HL-60/S4 treated with phorbol 12-myristate 13-acetate at 8.2 ng/mL for 4 days and 3 days (cell line): ENCODE measurements around the gene OAS3.
"Not testable (repeated sequence)": the region's sequence is repeated elsewhere in the genome, so short reads cannot be mapped to it uniquely, and the experiment has no call there.

ENCODE experiments used
- in situ Hi-C: fragments of 300-500 bp; cut with MboI; formaldehyde crosslinking; loops from 2 replicates; pipeline ENCODE4 v1.15.0; 2022; ENCODE audit warnings: low sequenced_read_pairs

The OAS3 gene

GRCh38 chr12:112979041-112979680, 40.9 kb downstream of the OAS3 start:
- in situ Hi-C loops: no loop called here

- in situ Hi-C loops: no loop called here
These were observed 42.4 kb downstream of the OAS3 start for GRCh38 chr12:112980491-112981158.

GRCh38 chr12:112985642-112986290, 47.5 kb downstream of the OAS3 start:
- in situ Hi-C loops: no loop called here

GRCh38 chr12:112986291-112986800, 48.1 kb downstream of the OAS3 start:
- in situ Hi-C loops: no loop called here

- in situ Hi-C loops: no loop called here
These were observed 49.3 kb downstream of the OAS3 start for GRCh38 chr12:112987561-112987960.

GRCh38 chr12:112988224-112988623, 50.0 kb downstream of the OAS3 start:
- in situ Hi-C loops: no loop called here

- in situ Hi-C loops: not testable (repeated sequence)
These were observed 50.6 kb downstream of the OAS3 start for GRCh38 chr12:112988823-112989385.

- in situ Hi-C loops: no loop called here
These were observed 51.5 kb downstream of the OAS3 start for GRCh38 chr12:112989806-112990205.

GRCh38 chr12:112992541-112993398, 54.5 kb downstream of the OAS3 start:
- in situ Hi-C loops: no loop called here

- in situ Hi-C loops: no loop called here
These were observed 56.7 kb downstream of the OAS3 start for GRCh38 chr12:112995008-112995407.

- in situ Hi-C loops: no loop called here
These were observed 58.2 kb downstream of the OAS3 start for GRCh38 chr12:112996501-112996900.

- in situ Hi-C loops: no loop called here
These were observed 59.2 kb downstream of the OAS3 start for GRCh38 chr12:112997506-112997905.

GRCh38 chr12:112998987-112999767, 60.9 kb downstream of the OAS3 start:
- in situ Hi-C loops: no loop called here

- in situ Hi-C loops: no loop called here
These were observed 62.2 kb downstream of the OAS3 start for GRCh38 chr12:113000433-113000832.

- in situ Hi-C loops: no loop called here
These were observed 63.9 kb downstream of the OAS3 start for GRCh38 chr12:113002155-113002554.

GRCh38 chr12:113002676-113003075, 64.4 kb downstream of the OAS3 start:
- in situ Hi-C loops: no loop called here

GRCh38 chr12:113003636-113004035, 65.4 kb downstream of the OAS3 start:
- in situ Hi-C loops: no loop called here

- in situ Hi-C loops: no loop called here
These were observed 67.5 kb downstream of the OAS3 start for GRCh38 chr12:113005762-113006161.

GRCh38 chr12:113006206-113006605, 67.9 kb downstream of the OAS3 start:
- in situ Hi-C loops: no loop called here

- in situ Hi-C loops: no loop called here
These were observed 68.4 kb downstream of the OAS3 start for GRCh38 chr12:113006641-113007040.
